Stimulated activated CD8-positive, alpha-beta memory T cell treated with anti-CD3 and anti-CD28 coated beads, Interleukin-15, amount 100 ng/mL, for 4 hours (primary cell): Measurements from ENCODE around the gene UBE2D2.
"Not testable (repeated sequence)": the region's sequence is repeated elsewhere in the genome, so short reads cannot be mapped to it uniquely, and the experiment has no call there.

ENCODE experiments used
- DNase-seq, 2 donors: peaks; one replicate each; pipeline ENCODE4 v3.0.0-alpha.2; 2020; ENCODE audit warnings: low read depth in 2 of 2

The UBE2D2 gene

DNA sequence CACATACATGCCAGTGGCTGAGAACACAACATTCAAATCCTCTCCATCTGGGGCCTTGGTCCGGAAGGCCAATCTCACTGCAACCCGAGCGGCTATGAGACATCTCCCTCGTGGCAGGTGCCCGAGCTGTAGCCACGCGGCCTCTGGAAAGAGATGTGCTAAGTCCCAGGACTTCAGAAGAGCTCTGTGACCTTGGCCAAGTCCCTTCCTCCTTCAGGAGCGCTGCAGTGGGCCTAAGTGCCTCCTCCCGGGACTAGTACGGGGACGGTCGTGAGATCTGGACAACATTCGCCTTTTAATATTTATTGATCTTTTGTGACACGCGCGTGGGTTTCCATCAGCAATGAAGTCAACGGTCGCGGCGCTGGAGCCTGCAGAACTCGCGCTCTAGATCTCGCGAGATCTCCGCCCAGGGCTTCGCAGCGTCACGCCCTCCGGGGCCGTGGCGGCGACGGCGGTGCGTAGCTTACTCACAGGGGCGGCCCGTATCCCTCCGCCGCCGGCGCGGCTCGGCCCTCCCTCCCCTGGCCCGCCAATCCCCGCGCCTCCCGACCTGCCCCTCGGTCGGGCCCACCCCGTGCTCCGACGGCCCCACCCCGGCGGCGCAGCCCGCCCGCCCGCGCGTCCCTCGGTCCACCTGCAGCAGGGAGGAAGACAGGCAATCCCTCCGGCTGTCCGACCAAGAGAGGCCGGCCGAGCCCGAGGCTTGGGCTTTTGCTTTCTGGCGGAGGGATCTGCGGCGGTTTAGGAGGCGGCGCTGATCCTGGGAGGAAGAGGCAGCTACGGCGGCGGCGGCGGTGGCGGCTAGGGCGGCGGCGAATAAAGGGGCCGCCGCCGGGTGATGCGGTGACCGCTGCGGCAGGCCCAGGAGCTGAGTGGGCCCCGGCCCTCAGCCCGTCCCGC lies at the start of gene UBE2D2:
Gene UBE2D2 (plus strand): TSS at position 588 of the 903 bp plus-strand sequence. CDS start 453 bp downstream, outside the sequence.
- peak; percentile 93 to 95 for DNase-seq

DNA sequence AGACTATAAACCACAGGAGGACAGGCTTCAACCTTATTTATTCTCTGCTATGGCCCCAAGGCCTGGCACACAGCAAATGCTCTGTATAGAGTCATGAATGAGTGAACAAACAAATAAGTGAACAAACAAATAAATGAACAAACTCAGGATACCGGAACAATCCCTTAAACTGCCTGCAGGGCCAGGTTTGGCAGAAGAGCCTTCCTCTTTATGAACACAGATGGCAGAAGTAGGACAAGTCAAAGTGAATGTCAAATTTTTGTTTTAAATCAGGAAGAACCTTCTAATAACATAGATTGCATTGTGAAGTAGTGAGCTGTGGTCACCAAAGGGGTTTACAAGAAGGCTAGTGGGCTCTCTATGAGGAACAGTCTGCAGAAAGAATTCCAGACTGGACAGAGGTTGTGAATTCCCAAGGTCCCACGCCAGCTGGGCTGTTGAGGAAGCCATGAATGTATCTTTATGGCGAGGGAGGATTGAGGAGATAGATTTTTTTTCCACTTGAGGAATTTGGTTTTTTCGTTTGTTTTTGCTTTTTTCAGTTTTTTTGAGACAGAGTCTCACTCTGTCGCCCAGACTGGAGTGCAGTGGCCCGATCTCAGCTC lies 48.3 kb upstream of the UBE2D2 start:
- DNase-seq, result no peak

DNA sequence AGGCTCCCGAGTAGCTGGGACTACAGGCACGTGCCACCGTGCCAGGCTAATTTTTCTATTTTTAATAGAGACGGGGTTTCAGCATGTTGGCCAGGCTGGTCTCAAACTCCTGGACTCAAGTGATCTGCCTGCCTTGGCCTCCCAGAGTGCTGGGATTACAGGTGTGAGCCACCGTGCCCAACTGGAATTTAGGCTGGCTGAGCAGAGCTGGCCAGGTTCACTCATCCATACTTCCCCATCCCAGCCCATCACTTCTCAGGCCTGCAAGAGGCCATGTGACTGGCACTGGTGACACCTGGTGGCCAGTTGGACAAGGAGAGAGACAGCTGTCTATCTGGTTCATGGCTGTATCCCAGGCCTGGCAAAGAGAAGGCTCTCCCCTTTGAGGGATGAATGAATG lies 47.7 kb upstream of the UBE2D2 start:
- peak; percentile 36 to 64 for DNase-seq

DNA sequence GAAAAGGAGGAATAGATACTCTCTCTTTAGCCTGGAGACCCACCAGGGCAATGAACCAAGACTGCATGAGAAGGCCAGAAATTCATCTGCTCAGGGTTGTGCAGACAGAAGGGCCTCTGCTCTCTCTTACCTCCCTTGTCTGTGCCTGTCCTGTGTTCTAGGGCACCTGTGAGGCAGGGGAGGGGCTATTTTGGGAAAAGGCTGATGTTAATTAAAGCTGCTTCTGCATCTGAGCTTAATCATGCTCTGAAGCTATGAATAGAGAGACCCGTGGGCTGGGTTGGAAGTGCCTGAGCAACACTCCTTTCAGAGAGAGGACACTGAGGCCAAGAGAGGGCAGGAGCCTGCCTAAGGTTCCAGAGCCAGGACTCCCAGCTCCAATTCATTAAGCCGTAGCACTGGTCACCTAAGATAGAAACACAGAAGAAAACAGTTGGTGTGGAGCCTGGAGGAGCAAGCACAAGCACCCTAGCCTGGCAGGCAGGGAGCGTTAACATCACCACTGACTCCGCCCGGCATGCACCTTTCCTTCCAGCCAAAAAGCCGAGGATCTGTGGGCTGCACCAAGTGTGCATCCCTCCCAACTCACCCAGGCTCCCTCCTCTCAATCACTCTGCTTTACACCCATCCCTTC lies 47.2 kb upstream of the UBE2D2 start:
- DNase-seq, result no peak

DNA sequence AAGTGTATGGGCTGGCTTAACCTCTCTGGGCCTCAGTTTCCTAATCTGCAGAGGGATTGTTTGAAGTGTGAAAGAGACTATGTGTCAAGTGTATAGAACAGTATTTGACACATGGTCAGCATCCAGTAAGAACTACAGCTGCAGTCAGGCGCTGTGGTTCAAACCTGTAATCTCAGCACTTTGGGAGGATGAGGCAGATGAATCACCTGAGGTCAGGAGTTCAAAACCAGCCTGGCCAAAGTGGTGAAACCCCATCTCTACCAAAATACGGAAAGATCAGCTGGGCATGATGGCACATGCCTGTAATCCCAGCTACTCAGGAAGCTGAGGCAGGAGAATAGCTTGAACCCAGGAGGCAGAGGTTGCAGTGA lies 46.7 kb upstream of the UBE2D2 start:
- DNase-seq, result no peak

DNA sequence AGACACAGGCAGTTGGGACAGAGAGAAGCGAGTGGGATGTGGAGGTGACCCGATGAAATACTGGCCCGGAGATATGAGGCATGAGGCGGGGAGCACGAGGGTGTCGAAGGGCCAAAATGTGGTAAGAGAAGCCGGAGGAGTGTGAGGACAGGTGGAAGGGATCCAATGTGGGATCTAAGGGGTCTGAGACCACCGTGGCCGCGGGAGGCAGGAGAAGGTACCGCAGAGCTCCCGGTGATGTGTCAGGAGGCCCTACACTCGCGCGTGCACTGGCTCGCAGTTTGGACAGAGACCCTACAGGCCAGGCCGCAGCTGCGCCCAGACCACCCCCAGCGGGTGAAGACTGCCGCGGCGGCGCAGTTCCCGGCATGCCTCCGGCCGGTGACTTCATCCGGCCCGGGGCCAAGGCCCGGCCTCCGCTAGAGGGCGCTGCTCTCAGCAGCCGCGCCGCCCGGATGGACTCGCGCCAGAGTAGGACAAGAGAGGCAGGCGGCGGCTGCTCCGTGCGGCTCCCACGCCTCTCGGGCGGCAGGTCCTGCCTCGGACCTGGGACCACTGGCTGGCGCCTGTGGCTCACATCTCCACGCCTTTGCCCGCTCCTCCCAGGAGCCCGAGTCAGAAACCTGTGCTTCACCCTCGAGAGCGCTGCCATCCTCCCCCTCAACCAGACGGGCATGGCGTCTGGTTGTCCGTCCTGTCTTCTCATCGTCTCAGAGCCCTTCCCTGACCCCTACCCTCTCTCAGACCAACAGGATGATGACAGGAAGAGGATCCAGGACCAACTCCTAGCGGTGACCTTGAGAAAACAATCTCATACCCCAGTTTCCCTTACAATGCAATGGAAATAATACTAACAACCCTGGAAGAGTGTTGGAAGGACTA lies 43.2 kb upstream of the UBE2D2 start:
- DNase-seq, result peak; percentile 62 to 72

DNA sequence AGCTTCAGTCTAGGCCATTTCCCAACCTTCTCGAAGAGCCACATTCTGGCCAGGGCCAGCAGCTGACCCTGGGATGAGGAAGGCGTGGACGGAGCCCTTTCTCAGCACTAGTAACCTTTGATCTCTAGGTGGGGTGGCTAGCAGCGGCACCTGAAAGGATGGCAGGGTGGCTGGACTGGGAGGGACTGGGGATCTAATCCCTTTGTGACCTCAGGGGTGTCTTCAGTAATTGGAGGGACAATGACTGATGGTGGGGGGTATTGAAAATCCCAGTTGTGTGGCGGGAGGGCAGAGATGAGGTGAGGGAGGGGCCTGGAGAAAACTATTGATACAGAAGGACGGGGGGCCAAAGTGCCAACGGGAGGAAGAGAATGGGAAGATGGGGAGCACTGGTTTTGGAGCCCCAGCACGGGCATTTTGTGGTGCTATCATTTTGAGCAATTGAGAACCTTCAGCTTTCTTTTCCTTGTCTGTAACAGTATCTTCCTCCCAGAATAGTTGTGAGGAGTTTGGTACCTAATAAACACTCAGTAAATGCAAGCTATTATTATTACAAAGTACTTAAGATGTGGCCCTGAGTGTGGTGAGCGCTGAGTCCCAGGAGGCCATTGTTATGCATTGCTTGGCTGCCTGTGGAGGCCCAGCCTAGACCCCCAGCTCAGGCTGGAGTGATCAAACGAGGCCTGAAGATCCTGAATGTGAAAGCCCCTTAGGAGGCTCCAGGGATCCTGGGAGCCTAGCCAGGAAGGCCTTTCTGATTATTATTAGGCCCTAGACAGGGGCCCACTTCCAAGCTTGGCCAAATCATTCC lies 37.3 kb upstream of the UBE2D2 start:
- DNase-seq, result no peak

DNA sequence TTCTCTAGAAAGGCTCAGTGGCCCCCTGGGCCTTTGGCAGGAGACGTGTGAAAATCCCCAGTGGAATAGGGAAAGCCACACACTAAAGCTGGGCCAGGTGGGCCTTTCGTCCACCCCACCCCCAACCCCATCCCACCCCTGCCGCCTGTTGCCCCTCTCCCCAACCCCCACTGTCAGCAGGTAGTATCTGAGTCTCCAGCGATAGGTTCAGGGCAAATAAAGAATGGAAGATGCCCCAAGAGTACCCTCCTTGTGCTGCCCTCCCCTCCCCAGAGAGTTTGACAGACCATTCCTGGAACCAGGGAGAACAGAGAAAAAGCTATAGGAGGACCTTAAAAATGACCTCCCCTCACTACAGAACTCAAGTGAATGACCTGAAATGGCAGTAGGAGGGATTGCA lies 36.7 kb upstream of the UBE2D2 start:
- DNase-seq, result no peak

DNA sequence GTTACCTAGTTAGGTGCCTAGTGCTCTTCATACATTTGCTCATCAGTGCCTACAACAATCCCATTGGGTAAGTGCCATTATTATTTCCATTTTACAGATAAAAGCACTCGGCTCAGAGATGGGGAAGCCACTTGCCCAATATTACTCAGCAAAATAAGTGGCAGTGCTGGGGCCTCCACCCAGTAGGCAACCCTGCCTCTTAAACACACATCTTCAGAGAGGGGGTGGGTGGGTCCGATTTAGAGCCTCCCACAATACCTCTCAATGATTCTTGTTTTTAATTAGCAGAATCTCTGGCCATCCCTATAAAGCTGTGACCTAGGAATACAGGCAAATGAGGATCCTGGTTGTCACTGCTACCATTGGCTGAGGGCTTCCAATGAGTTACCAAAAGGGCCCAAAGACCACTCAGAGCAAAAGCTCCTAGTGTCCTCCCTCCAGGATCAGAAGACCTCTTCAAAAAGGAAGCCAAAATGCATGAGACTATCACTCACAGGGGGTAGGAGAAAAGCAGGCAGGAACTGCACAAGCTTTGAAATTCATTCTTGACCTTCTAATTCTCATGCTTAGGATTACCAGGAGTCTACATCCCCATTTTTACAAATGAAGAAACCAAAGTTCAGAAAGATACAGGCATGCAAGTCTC lies 36.1 kb upstream of the UBE2D2 start:
- no peak for DNase-seq

DNA sequence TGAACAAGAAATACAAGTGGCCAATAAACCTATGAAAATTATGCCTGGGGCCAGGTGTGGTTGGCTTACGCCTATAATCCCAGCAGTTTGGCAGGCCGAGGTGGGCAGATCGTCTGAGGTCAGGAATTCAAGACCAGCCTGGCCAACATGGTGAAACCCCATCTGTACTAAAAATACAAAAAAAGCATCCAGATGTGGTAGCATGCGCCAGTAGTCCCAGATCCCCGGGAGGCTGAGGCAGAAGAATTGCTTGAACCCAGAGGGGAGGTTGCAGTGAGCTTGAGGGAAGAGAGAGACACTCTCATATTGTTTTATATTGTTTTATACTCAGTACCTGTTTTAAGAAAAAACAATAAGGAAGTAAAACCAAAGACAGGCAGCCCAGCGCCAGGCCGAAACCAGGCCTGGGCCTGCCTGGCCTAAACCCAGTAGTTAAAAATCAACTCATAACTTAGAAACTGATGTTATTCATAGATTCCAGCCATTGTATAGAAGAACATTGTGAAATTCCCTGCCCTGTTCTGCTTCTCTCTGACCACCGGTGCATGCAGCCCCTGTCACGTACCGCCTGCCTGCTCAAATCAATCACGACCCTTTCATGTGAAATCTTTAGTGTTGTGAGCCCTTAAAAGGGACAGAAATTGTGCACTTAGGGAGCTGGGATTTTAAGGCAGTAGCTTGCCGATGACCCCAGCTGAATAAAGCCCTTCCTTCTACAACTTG lies 35.4 kb upstream of the UBE2D2 start:
- not testable (repeated sequence) for DNase-seq

DNA sequence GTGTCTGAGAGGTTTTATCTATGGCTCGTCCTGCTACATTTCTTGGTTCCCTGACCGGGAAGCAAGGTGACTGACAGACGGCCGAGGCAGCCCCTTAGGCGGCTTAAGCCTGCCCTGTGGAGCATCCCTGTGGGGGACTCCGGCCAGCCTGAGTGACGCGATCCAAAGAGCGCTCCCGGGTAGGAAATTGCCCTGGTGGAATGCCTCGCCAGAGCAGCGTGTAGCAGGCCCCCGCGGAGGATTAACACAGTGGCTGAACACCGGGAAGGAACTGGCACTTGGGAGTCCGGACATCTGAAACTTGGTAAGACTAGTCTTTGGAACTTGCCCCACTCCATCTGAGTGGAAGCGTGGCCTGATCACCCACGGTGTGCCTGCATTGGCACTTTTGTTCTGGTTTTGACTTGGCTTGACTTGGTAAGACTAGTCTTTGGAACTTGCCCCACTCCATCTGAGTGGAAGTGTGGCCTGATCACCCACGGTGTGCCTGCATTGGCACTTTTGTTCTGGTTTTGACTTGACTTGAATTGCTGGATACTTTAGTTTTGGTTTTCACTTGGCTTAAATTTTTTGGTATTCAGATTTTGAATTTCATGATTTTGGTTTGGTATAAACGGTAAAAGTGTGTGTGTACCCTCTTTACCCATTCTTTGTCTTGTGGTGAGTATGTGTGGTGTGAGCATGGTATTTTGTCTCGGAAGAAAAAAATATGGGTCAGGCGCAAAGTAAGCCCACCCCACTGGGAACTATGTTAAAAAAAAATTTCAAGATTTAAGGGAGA lies 34.6 kb upstream of the UBE2D2 start:
- DNase-seq, result not testable (repeated sequence)

DNA sequence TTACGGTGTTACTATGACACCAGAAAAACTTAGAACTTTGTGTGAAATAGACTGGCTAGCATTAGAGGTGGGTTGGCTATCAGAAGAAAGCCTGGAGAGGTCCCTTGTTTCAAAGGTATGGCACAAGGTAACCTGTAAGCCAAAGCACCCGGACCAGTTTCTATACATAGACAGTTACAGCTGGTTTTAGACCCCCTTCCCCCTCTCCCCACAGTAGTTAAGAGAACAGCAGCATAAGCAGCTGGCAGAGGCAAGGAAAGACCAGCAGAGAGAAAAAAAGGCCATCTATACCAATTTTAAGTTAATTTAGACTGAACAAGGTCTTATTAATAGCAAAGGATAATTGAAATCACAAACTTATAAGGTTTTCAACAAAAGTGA lies 34.1 kb upstream of the UBE2D2 start:
- not testable (repeated sequence) for DNase-seq

DNA sequence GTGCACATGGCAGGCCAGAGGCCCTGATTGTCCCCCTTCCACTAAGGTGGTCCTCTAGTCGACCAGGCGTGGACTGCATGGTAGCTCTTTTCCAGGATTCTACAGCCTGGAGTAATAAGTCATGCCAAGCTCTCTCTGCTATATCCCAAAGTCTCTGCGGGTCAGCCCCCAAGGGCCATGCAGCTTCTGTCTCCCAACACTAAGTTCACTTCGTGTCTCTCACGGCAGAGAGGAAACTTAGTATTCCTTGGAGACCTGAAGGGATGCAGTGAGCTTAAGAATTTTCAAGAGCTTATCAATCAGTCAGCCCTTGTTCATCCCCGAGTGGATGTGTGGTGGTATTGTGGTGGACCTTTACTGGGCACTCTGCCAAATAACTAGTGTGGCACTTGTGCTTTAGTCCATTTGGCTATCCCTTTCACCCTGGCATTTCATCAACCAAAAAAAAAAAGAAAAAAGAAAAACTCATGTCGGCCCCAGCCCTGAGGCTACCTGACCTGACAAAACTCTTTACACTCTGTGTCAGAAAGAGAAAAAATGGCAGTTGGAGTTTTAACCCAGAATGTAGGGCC lies 33.2 kb upstream of the UBE2D2 start:
- not testable (repeated sequence) for DNase-seq

DNA sequence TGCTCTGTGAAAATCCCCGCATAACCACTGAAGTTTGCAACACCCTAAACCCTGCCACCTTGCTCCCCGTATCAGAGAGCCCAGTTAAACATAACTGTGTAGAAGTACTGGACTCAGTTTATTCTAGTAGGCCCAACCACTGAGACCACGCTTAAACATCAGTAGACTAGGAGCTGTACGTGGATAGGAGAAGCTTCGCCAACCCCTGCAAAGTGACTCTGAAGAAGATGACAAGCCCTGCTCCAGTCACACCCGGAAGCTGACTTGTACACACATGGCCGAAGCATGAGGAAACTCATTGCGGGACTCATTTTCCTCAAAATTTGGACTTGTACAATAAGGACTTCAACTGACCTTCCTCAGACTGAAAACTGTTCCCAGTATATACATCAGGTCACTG lies 32.4 kb upstream of the UBE2D2 start:
- not testable (repeated sequence) for DNase-seq

DNA sequence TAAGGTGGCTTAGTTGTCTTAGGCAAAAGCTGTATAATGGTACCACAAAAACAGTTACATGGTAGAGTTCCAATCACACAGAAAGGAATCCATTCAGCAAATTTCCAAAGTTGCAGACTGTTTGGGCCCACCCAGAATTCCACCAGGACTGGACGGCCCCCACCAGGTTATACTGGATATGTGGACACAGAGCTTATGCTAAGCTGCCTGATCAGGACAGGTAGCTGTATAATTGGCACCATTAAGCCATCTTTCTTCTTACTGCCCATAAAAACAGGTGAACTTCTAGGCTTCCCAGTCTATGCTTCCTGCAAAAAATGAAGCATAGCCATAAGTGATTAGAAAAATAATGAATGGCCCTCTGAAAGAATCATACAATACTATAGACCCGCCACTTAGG lies 31.1 kb upstream of the UBE2D2 start:
- not testable (repeated sequence) for DNase-seq

DNA sequence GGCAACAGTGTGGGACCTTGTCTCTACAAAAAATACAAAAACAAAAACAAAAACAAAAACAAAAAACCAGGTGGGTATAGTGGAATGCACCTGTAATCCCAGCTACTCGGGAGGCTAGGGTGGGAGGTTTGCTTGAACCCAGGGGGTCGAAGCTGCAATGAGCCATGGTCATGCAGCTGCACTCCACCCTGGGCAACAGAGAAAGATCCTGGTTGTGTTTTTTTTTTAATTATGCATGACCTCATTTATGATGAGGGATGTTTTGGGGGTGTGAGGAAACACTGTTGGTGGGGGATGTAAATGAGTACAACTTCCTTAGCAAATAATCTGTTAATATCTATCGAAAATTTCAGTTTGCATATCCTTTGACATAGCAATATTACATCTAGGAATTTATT lies 29.4 kb upstream of the UBE2D2 start:
- no peak for DNase-seq

DNA sequence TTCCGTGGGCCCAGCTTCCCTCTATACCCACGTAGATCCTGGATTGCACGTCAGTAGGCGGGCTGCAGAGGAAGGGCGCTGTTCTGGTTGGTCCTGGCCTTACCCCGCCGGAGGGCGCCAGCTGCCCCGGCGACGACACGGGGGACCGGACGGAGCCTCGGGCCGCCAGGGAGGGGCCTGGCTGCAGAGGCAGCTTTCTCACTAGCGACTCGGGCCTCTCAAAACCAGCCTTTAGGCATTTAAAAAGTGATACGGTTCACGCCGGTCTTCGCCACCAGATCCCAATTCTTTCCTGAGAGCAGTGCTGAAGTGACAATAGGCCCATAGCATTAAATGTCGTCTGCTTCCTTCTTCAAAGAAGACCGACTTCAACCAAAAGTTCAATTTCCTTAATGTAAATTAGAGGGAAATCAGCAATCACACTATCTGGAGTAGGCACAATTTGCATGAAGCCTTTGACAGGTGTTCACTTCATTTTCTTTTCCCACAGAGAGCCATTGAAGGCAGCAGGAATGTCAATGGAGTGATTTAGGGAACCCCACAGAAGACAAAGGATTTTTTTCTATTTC lies 17.6 kb upstream of the UBE2D2 start:
- peak in 1 of 2 donors; percentile 7 for DNase-seq

DNA sequence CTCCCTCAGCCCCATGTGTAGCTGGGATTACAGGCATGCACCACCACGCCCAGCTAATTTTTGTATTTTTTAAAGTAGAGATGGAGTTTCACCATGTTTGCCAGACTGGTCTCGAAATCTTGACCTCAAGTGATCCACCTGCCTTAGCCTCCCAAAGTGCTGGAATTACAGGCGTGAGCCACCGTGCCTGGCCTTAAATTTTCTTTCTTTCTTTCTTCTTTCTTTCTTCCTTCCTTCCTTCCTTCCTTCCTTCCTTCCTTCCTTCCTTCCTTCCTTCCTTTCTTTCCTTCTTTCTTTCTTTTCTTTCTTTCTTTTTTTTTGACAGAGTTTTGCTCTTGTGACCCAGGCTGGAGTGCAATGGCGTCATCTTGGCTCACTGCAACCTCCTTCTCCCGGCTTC lies 14.5 kb upstream of the UBE2D2 start:
- DNase-seq, result not testable (repeated sequence)
